GM12892 (cell line): ENCODE data around the gene OR2Y1.

Experiments
- POLR2A ChIP-seq: IDR thresholded peaks from 2 replicates; pipeline ENCODE4 v1.6.1; 2011; ENCODE audit warnings: low read depth, low read length, control low read depth
- POLR2AphosphoS5 ChIP-seq: IDR thresholded peaks from 2 replicates; pipeline ENCODE4 v1.6.1; 2011; ENCODE audit warnings: low read depth, low read length, control low read depth

DNA sequence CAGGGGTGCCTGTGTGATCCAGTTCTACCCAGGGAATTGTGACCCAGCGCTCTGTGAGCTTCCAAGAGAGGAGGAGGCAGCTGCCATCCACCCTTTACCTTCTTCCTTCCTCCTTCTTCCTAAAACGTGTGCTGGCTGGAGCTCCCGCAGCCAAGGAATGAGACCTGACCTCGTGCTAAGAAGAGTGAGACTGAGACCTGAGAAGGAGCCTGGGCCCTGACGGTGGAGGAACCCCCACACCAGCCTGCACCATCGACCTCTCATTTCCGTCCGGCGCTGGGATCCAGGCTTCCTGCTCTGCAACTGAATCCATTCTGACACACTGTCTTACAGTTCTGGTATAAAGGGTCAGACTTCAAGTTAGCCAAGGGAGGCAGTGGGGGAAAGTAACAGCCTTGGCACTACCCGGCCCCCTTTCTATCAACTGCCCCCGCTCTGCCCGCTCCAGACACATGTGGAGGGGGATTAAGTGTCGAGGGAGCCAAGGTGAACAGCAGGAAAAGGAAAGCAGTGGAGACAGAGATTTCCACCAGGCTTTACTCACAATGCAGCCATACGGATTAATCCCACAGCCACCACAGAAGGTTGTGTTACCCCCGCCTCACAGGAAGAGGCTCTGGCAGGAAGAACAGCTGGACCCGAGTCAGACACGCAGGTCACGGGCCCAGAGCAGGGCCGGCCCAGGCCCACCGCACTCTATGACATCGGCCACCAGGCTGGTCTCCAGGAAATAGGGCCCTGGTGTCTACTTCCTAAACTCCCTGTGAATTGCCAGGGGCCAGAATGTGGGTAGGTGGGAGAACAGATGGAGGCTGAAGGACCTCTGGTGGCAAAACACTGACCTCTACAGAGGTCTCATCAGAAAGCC lies 46.9 kb upstream of the OR2Y1 start:
- TF ChIP-seq POLR2A (no peak), POLR2AphosphoS5 (no peak)
